D721Med (cell line): Measurements from ENCODE around the gene SIRPA.

Experiments
- DNase-seq: peaks from one replicate; pipeline ENCODE4 v3.0.0; 2011; ENCODE audit warnings: low spot score; ENCODE audit not compliant: insufficient read length
- FAIRE-seq: peaks from 2 replicates; lab custom pipeline; 2011; peaks lifted over from hg19 to GRCh38; lab: Jason Lieb, UNC
- CTCF ChIP-seq: IDR thresholded peaks from 2 replicates; pipeline ENCODE4 v1.5.1; 2012; ENCODE audit warnings: mild to moderate bottlenecking, control low read depth; ENCODE audit not compliant: insufficient read depth; ENCODE audit errors: missing control alignments

The SIRPA gene

GRCh38 chr20:1879369-1879768 is 15.8 kb upstream of the SIRPA start:
- no peak for TF ChIP-seq CTCF
- DNase-seq (no peak), FAIRE-seq (no peak)

GRCh38 chr20:1879934-1880333 is 15.3 kb upstream of the SIRPA start:
- no peak for TF ChIP-seq CTCF
- no peak for FAIRE-seq
- no peak for DNase-seq

GRCh38 chr20:1880529-1881239 is 14.5 kb upstream of the SIRPA start:
- no peak for TF ChIP-seq CTCF
- no peak for FAIRE-seq

GRCh38 chr20:1881240-1881835 is 13.9 kb upstream of the SIRPA start:
- FAIRE-seq (no peak), DNase-seq (no peak)
- no peak for TF ChIP-seq CTCF

More at GRCh38 chr20:1880529-1881239, 14.5 kb upstream of the SIRPA start:
- no peak for DNase-seq

GRCh38 chr20:1882026-1882425 is 13.2 kb upstream of the SIRPA start:
- TF ChIP-seq CTCF: no peak
- no peak for DNase-seq
- no peak for FAIRE-seq

GRCh38 chr20:1883986-1884385 is 11.2 kb upstream of the SIRPA start:
- DNase-seq: no peak
- FAIRE-seq: no peak
- TF ChIP-seq CTCF: no peak

GRCh38 chr20:1885254-1885653 is 10.0 kb upstream of the SIRPA start:
- no peak for DNase-seq
- no peak for TF ChIP-seq CTCF
- FAIRE-seq: no peak
